Fibroblast of the aortic adventitia (primary cell): ENCODE results near the gene PIGZ. TPM values are rescaled to one million over a fixed set of nuclear protein-coding genes. Genes with fewer than 3 reads are reported as not detected.
A peak's percentile ranks its signal among the peaks of the same experiment; 100 is the strongest.

Experiments
- DNase-seq: peaks from one replicate; pipeline ENCODE4 v3.0.0-alpha.2; 2010; ENCODE audit warnings: low read depth
- H3K4me3 ChIP-seq: 2 replicates; pipeline ENCODE4 v1.5.1; 2011; ENCODE audit warnings: low read depth, mild to moderate bottlenecking, control low read depth, low read length, moderate library complexity
- CTCF ChIP-seq: IDR thresholded peaks from 2 replicates; pipeline ENCODE4 v1.5.1; 2011; ENCODE audit warnings: mild to moderate bottlenecking, low read length, control low read depth, inconsistent platforms; ENCODE audit not compliant: insufficient read depth
- total RNA-seq: library from RNA; depleted of rRNA; stranded (reverse); fragments of >200 nt; gene quantifications from 2 replicates; pipeline ENCODE4 v1.2.3, GENCODE V29; 2012; ENCODE audit warnings: low replicate concordance

PIGZ gene
- total RNA-seq, 1 donor, result 1.9 TPM

GRCh38 chr3:196987022-196987421 is 18.4 kb upstream of the PIGZ start:
- DNase-seq, result no peak
- no peak for TF ChIP-seq CTCF
- no peak overlapping the region for H3K4me3 ChIP-seq

- no peak overlapping the region for H3K4me3 ChIP-seq
- no peak for DNase-seq
- peak; percentile 33 for TF ChIP-seq CTCF
Measured at GRCh38 chr3:196985954-196986885, 17.6 kb upstream of the PIGZ start.

GRCh38 chr3:196985298-196985697 is 16.7 kb upstream of the PIGZ start:
- H3K4me3 ChIP-seq, result no peak overlapping the region
- DNase-seq, result no peak
- no peak for TF ChIP-seq CTCF

- H3K4me3 ChIP-seq, result no peak overlapping the region
- no peak for TF ChIP-seq CTCF
- no peak for DNase-seq
Measured at GRCh38 chr3:196983186-196983585, 14.6 kb upstream of the PIGZ start.

- no peak overlapping the region for H3K4me3 ChIP-seq
- no peak for TF ChIP-seq CTCF
- no peak for DNase-seq
Measured at GRCh38 chr3:196981657-196982056, 13.0 kb upstream of the PIGZ start.

- H3K4me3 ChIP-seq, result no peak overlapping the region
- DNase-seq, result peak; percentile 83
- no peak for TF ChIP-seq CTCF
Measured at GRCh38 chr3:196979545-196979944, 10.9 kb upstream of the PIGZ start.
